Adrenal gland (tissue), 12 donors: ENCODE data around the gene CBR3. TPM values are rescaled to one million over a fixed set of nuclear protein-coding genes. Genes with fewer than 3 reads are reported as not detected.

ENCODE experiments used
- DNase-seq, 7 donors: peaks; one replicate each; pipeline ENCODE4 v3.0.0-alpha.2; 2019 to 2020
- H3K27ac ChIP-seq, 5 donors: fragments of 200-600 bp; sonication (generic) in 4 of 5; 1 replicate in 3 of 5; 2 replicates in 2 of 5; pipeline versions ENCODE4 v1.5.1 to v1.8.0; 2016 to 2020; ENCODE audit warnings: mild to moderate bottlenecking in 1 of 5
- H3K27me3 ChIP-seq: fragments of 200-600 bp; 2 replicates; pipeline ENCODE4 v1.8.0; 2021
- H3K36me3 ChIP-seq, 2 donors: fragments of 200-600 bp; replicated peaks in 1 of 2; 1 replicate in 1 of 2; 2 replicates in 1 of 2; pipeline versions ENCODE4 v1.5.1 to v1.8.0; 2018 to 2022
- H3K4me1 ChIP-seq, 2 donors: fragments of 200-600 bp; replicated peaks in 1 of 2; 1 replicate in 1 of 2; 2 replicates in 1 of 2; pipeline versions ENCODE4 v1.5.1 to v1.8.0; 2018 to 2021
- H3K4me3 ChIP-seq, 4 donors: fragments of 200-600 bp; sonication (generic) in 3 of 4; one replicate each; pipeline ENCODE4 v1.5.1; 2016 to 2018
- H3K9me3 ChIP-seq, 3 donors: fragments of 200-600 bp; sonication (generic) in 1 of 3; replicated peaks in 1 of 3; 1 replicate in 2 of 3; 2 replicates in 1 of 3; pipeline versions ENCODE4 v1.5.1 to v1.8.0; 2016 to 2021
- CTCF ChIP-seq, 6 experiments: fragments of 450-650 bp in 4 of 6; fragments of 200-600 bp in 2 of 6; sonication (generic) in 1 of 6; IDR thresholded peaks; 1 replicate in 5 of 6; 2 replicates in 1 of 6; pipeline versions ENCODE4 v1.5.1 to v1.8.0; 2016 to 2021; ENCODE audit warnings: antibody characterized with exemption in 6 of 6, mild to moderate bottlenecking in 2 of 6, moderate library complexity in 1 of 6
- POLR2A ChIP-seq, 2 donors: fragments of 450-650 bp; IDR thresholded peaks; one replicate each; pipeline ENCODE4 v1.6.1; 2017; ENCODE audit warnings: antibody characterized with exemption in 2 of 2, mild to moderate bottlenecking in 2 of 2, moderate library complexity in 1 of 2
- WGBS, 4 donors: extraction: QIAGEN DNeasy Blood & Tissue Kit in 2 of 4; methylation state at CpG; one replicate each; pipeline versions ENCODE4 v1.1.5 to v1.1.7; 2013 to 2017; 5-methylcytosine and 5-hydroxymethylcytosine counted together
- intact Hi-C, 2 donors: fragments of 100-400 bp; cut with DNase I; formaldehyde crosslinking; loops; one replicate each; pipeline versions ENCODE4 v1.14.1 to v1.15.0; 2022 to 2023
- polyA plus RNA-seq, 3 donors: library from polyadenylated mRNA; stranded (reverse); fragments of 200-250 nt in 2 of 3; fragments of 350-450 nt in 1 of 3; fragmentation: Illumina TruSeq in 1 of 3; extraction: RNeasy Lipid Tissue Mini Kit (QIAGEN cat#74804) in 1 of 3; gene quantifications; one replicate each; pipeline ENCODE4 v1.2.3, GENCODE V29; 2013 to 2014
- total RNA-seq, 9 donors: library from RNA; depleted of rRNA in 4 of 9; stranded (reverse); fragments of >200 nt in 4 of 9; fragments of 120-200 nt in 1 of 9; fragmentation: NEBNext Ultra II Directional in 1 of 9; extraction: Animal tissue kit (Norgen Biotek cat#: 25700) in 1 of 9; gene quantifications; one replicate each; pipeline versions ENCODE4 v1.1.0 to v1.2.4, GENCODE V29; 2013 to 2023
- donor health status: healthy with polysubstance abuse.
- donor health status: Bipolar disorder and iron deficiency.
- donor health status: DM: yes; HTN: yes; CAD: no.
- donor health status: DM: no; HTN: no; CAD: no.
- donor health status: DM: no; HTN: no; CAD: no.
- donor health status: DM: yes; HTN: yes; CAD: no.

CBR3 gene
- total and polyA plus RNA-seq, 12 donors, result 0.83 to 10.7 (median 2.8) TPM

GRCh38 chr21:36159356-36159921 is 24.6 kb downstream of the CBR3 start:
- DNase-seq, result peak in 1 of 7 donors; percentile 25
- WGBS, 4 donors, result 72 to 84% (median 75%) methylated on average over 12 to 13 of the region's 13 CpGs
- H3K27ac ChIP-seq, result no peak overlapping the region
- H3K4me3 ChIP-seq, result no peak overlapping the region
- H3K4me1 ChIP-seq, result peaks cover 0 to 20% of the 10 kb centered on the region in 2 donors
- H3K27me3 ChIP-seq, result no peaks in the 10 kb centered on the region
- no peaks in the 10 kb centered on the region for H3K36me3 ChIP-seq
- TF ChIP-seq POLR2A (IDR thresholded peaks at IDR 0.05) (no peak), CTCF (IDR thresholded peaks at IDR 0.05) (no peak)
- intact Hi-C loops, result no loop called here
- H3K9me3 ChIP-seq, result no peaks in the 10 kb centered on the region

GRCh38 chr21:36160850-36161178 is 25.9 kb downstream of the CBR3 start:
- H3K27ac ChIP-seq, result no peak overlapping the region
- peaks cover 0 to 17% of the 10 kb centered on the region in 2 donors for H3K4me1 ChIP-seq
- H3K27me3 ChIP-seq, result no peaks in the 10 kb centered on the region
- H3K9me3 ChIP-seq, result no peaks in the 10 kb centered on the region
- TF ChIP-seq CTCF (IDR thresholded peaks at IDR 0.05), result no peak
- no peak for TF ChIP-seq POLR2A (IDR thresholded peaks at IDR 0.05)
- WGBS, 4 donors, result 98 to 100% (median 98%) methylated on average over 2 of the region's 2 CpGs
- no peaks in the 10 kb centered on the region for H3K36me3 ChIP-seq
- intact Hi-C loops, result no loop called here
- no peak overlapping the region for H3K4me3 ChIP-seq
- no peak for DNase-seq

GRCh38 chr21:36162631-36163030 is 27.8 kb downstream of the CBR3 start:
- no peak overlapping the region for H3K4me3 ChIP-seq
- no peaks in the 10 kb centered on the region for H3K27me3 ChIP-seq
- no peaks in the 10 kb centered on the region for H3K9me3 ChIP-seq
- no peak for DNase-seq
- intact Hi-C loops, result no loop called here
- H3K4me1 ChIP-seq, result peaks cover 0 to 12% of the 10 kb centered on the region in 2 donors
- 84 to 90% (median 87%) methylated on average over 5 of the region's 5 CpGs for WGBS, 4 donors
- no peaks in the 10 kb centered on the region for H3K36me3 ChIP-seq
- TF ChIP-seq POLR2A (IDR thresholded peaks at IDR 0.05) (no peak), CTCF (IDR thresholded peaks at IDR 0.05) (no peak)
- no peak overlapping the region for H3K27ac ChIP-seq

GRCh38 chr21:36163750-36164741 is 29.2 kb downstream of the CBR3 start:
- H3K9me3 ChIP-seq, result no peaks in the 10 kb centered on the region
- H3K27ac ChIP-seq, result no peak overlapping the region
- WGBS, 4 donors, result 63 to 72% (median 66%) methylated on average over 10 of the region's 10 CpGs
- peaks cover 0 to 6% of the 10 kb centered on the region in 2 donors for H3K4me1 ChIP-seq
- no peaks in the 10 kb centered on the region for H3K36me3 ChIP-seq
- TF ChIP-seq CTCF (IDR thresholded peaks at IDR 0.05), result no peak
- no peak for TF ChIP-seq POLR2A (IDR thresholded peaks at IDR 0.05)
- DNase-seq, result no peak
- no peaks in the 10 kb centered on the region for H3K27me3 ChIP-seq
- no peak overlapping the region for H3K4me3 ChIP-seq
- intact Hi-C loops, result no loop called here
